H1 (cell line): ENCODE results near the gene PIK3R1. TPM values are rescaled to one million over a fixed set of nuclear protein-coding genes. Genes with fewer than 3 reads are reported as not detected.

Source experiments
- CTCF ChIA-PET: fragments of 300-600 bp; sonication (Branson Sonifier 250); formaldehyde crosslinking; loops from one replicate; lab custom pipeline; 2021; ENCODE audit not compliant: partially characterized antibody; lab: Charles Lee
- POLR2A ChIA-PET: fragments of 300-600 bp; sonication (Branson Sonifier 250); formaldehyde crosslinking; loops from one replicate; lab custom pipeline; 2021; ENCODE audit warnings: inconsistent platforms; ENCODE audit not compliant: partially characterized antibody; lab: Charles Lee
- DNase-seq, 2 experiments: peaks; one replicate each; pipeline versions ENCODE4 v3.0.0 to v3.0.0-alpha.2; 2010 to 2022; ENCODE audit warnings: low spot score in 2 of 2, low read depth in 1 of 2, mixed read lengths in 1 of 2
- FAIRE-seq: peaks from 2 replicates; lab custom pipeline; 2011; peaks lifted over from hg19 to GRCh38; lab: Jason Lieb, UNC
- H2AFZ ChIP-seq: 2 replicates; pipeline ENCODE4 v1.8.1; 2012; ENCODE audit warnings: low read length, inconsistent platforms
- H2AK5ac ChIP-seq: 2 replicates; pipeline ENCODE4 v1.6.1; 2013; ENCODE audit warnings: low read depth, low read length
- H2BK120ac ChIP-seq: replicated peaks from 2 replicates; pipeline ENCODE3; 2013; ENCODE audit warnings: low read depth, low read length, inconsistent platforms
- H2BK12ac ChIP-seq: 2 replicates; pipeline ENCODE4 v1.6.1; 2013; ENCODE audit warnings: low read depth, low read length
- H2BK15ac ChIP-seq: 2 replicates; pipeline ENCODE4 v1.6.1; 2013; ENCODE audit warnings: low read length
- H2BK20ac ChIP-seq: 2 replicates; pipeline ENCODE4 v1.6.1; 2013; ENCODE audit warnings: low read length
- H2BK5ac ChIP-seq: 2 replicates; pipeline ENCODE4 v1.6.1; 2013; ENCODE audit warnings: low read depth, low read length
- H3K14ac ChIP-seq: 2 replicates; pipeline ENCODE4 v1.6.1; 2013; ENCODE audit warnings: inconsistent platforms; ENCODE audit not compliant: insufficient read length
- H3K18ac ChIP-seq: 2 replicates; pipeline ENCODE4 v1.6.1; 2013; ENCODE audit warnings: low read length; ENCODE audit errors: extremely low read depth
- H3K23ac ChIP-seq: 2 replicates; pipeline ENCODE4 v1.6.1; 2013; ENCODE audit warnings: inconsistent platforms; ENCODE audit not compliant: insufficient read length
- H3K23me2 ChIP-seq: 2 replicates; pipeline ENCODE4 v1.6.1; 2013; ENCODE audit warnings: low read depth, low read length
- H3K27ac ChIP-seq: 2 replicates; pipeline ENCODE4 v1.6.1; 2011; ENCODE audit warnings: low read depth, low read length, inconsistent platforms
- H3K27me3 ChIP-seq, 4 experiments: replicated peaks in 1 of 4; 1 replicate in 1 of 4; 2 replicates in 3 of 4; pipeline versions ENCODE4 v1.6.1 to v1.8.1; 2011 to 2013; ENCODE audit warnings: low read length in 3 of 4, mild to moderate bottlenecking in 3 of 4, inconsistent platforms in 2 of 4, mixed read lengths in 2 of 4, moderate library complexity in 1 of 4; ENCODE audit not compliant: control insufficient read depth in 3 of 4, insufficient read depth in 3 of 4; ENCODE audit errors: extremely low read depth in 1 of 4
- H3K36me3 ChIP-seq, 4 experiments: 2 replicates each; pipeline versions ENCODE4 v1.6.1 to v1.8.1; 2011 to 2013; ENCODE audit warnings: mild to moderate bottlenecking in 4 of 4, low read length in 3 of 4, moderate library complexity in 2 of 4, control low read depth in 1 of 4, inconsistent platforms in 1 of 4; ENCODE audit not compliant: insufficient read depth in 4 of 4, control insufficient read depth in 2 of 4
- H3K4ac ChIP-seq: replicated peaks from 2 replicates; pipeline ENCODE3; 2013; ENCODE audit warnings: low read length, low read depth, mixed read lengths, inconsistent platforms; ENCODE audit not compliant: insufficient read length
- H3K4me1 ChIP-seq, 4 experiments: replicated peaks in 1 of 4; 1 replicate in 1 of 4; 2 replicates in 3 of 4; pipeline versions ENCODE4 v1.6.1 to v1.8.1; 2011 to 2013; ENCODE audit warnings: low read length in 3 of 4, inconsistent platforms in 2 of 4, mixed read lengths in 1 of 4; ENCODE audit not compliant: insufficient read depth in 4 of 4, control insufficient read depth in 3 of 4
- H3K4me2 ChIP-seq, 2 experiments: 2 replicates each; pipeline versions ENCODE4 v1.6.1 to v1.8.1; 2011 to 2013; ENCODE audit warnings: low read depth in 2 of 2, low read length in 2 of 2, control low read depth in 1 of 2, inconsistent platforms in 1 of 2, mild to moderate bottlenecking in 1 of 2; ENCODE audit not compliant: insufficient read depth in 1 of 2
- H3K4me3 ChIP-seq, 4 experiments: fragments of 200-600, 300-600 bp in 1 of 4; sonication (generic), shearing (Covaris generic), sonication (Bioruptor Twin) in 1 of 4; 2 replicates each; pipeline versions ENCODE4 v1.5.1 to v1.8.1; 2011 to 2016; ENCODE audit warnings: low read length in 4 of 4, low read depth in 3 of 4, control low read depth in 2 of 4, inconsistent platforms in 2 of 4, mild to moderate bottlenecking in 2 of 4, mixed read lengths in 1 of 4, moderate library complexity in 1 of 4; ENCODE audit not compliant: insufficient read depth in 2 of 4; ENCODE audit errors: extremely low read depth in 1 of 4
- H3K56ac ChIP-seq: replicated peaks from 2 replicates; pipeline ENCODE3; 2013; ENCODE audit warnings: low read depth, mild to moderate bottlenecking, mixed read lengths, low read length, inconsistent platforms; ENCODE audit not compliant: insufficient read length
- H3K79me1 ChIP-seq: 2 replicates; pipeline ENCODE4 v1.6.1; 2013; ENCODE audit warnings: low read depth, low read length, control low read depth
- H3K79me2 ChIP-seq, 2 experiments: 2 replicates each; pipeline versions ENCODE4 v1.6.1 to v1.8.1; 2012 to 2013; ENCODE audit warnings: low read length in 2 of 2, mild to moderate bottlenecking in 2 of 2, inconsistent platforms in 1 of 2; ENCODE audit not compliant: insufficient read depth in 2 of 2, control insufficient read depth in 1 of 2
- H3K9ac ChIP-seq, 4 experiments: replicated peaks in 1 of 4; 1 replicate in 1 of 4; 2 replicates in 3 of 4; pipeline versions ENCODE4 v1.6.1 to v1.8.1; 2011 to 2013; ENCODE audit warnings: low read depth in 3 of 4, low read length in 3 of 4, control low read depth in 2 of 4, mild to moderate bottlenecking in 2 of 4, moderate library complexity in 2 of 4, inconsistent platforms in 1 of 4; ENCODE audit errors: extremely low read depth in 1 of 4
- H3K9me3 ChIP-seq, 2 experiments: 2 replicates each; pipeline versions ENCODE4 v1.6.1 to v1.8.1; 2012 to 2013; ENCODE audit warnings: mild to moderate bottlenecking in 2 of 2, moderate library complexity in 2 of 2, control low read depth in 1 of 2, inconsistent platforms in 1 of 2, low read depth in 1 of 2, low read length in 1 of 2, mixed read lengths in 1 of 2; ENCODE audit not compliant: insufficient read depth in 2 of 2
- H4K20me1 ChIP-seq, 2 experiments: replicated peaks in 1 of 2; 2 replicates each; pipeline versions ENCODE3 to v1.8.1; 2011 to 2013; ENCODE audit warnings: inconsistent platforms in 2 of 2, low read length in 2 of 2, mild to moderate bottlenecking in 1 of 2; ENCODE audit not compliant: insufficient read depth in 2 of 2, control insufficient read depth in 1 of 2
- H4K5ac ChIP-seq: 2 replicates; pipeline ENCODE4 v1.6.1; 2013; ENCODE audit warnings: low read length, low read depth, mixed read lengths, inconsistent platforms; ENCODE audit not compliant: insufficient read length
- H4K8ac ChIP-seq: 2 replicates; pipeline ENCODE4 v1.8.0; 2013; ENCODE audit warnings: mild to moderate bottlenecking, moderate library complexity, low read length, inconsistent platforms; ENCODE audit not compliant: insufficient read depth; ENCODE audit errors: extremely low read depth
- H4K91ac ChIP-seq: replicated peaks from 2 replicates; pipeline ENCODE3; 2013; ENCODE audit warnings: low read length, mixed read lengths, inconsistent platforms; ENCODE audit not compliant: insufficient read length
- EZH2 ChIP-seq: fragments of 200-600 bp; sonication (generic); IDR thresholded peaks from 2 replicates; pipeline ENCODE4 v1.7.1; 2012; ENCODE audit warnings: low read depth, mild to moderate bottlenecking, moderate library complexity, low read length, inconsistent platforms; ENCODE audit not compliant: severe bottlenecking
- KDM5A ChIP-seq: fragments of 200-600 bp; IDR thresholded peaks from 2 replicates; pipeline ENCODE4 v1.7.1; 2012; ENCODE audit warnings: mild to moderate bottlenecking, low read length, inconsistent platforms, mixed read lengths
- NRF1 ChIP-seq: IDR thresholded peaks from 2 replicates; pipeline ENCODE4 v1.6.1; 2011; ENCODE audit warnings: mild to moderate bottlenecking, low read depth, low read length, improper control_type of control experiment
- POU5F1 ChIP-seq: IDR thresholded peaks from 2 replicates; pipeline ENCODE4 v1.6.1; 2011; ENCODE audit warnings: low read depth, mild to moderate bottlenecking, low read length, moderate library complexity
- SIRT6 ChIP-seq: IDR thresholded peaks from one replicate; pipeline ENCODE4 v1.7.1; 2012; ENCODE audit warnings: low read length, inconsistent platforms
- ZNF274 ChIP-seq: IDR thresholded peaks from 2 replicates; pipeline ENCODE4 v1.7.0; 2012; ENCODE audit warnings: low read length, borderline replicate concordance; ENCODE audit errors: extremely low read depth
- polyA plus RNA-seq, 7 experiments: library from polyadenylated mRNA; depleted of rRNA in 3 of 7; stranded (reverse) in 5 of 7; unstranded in 2 of 7; fragments of >200 nt in 5 of 7; fragments of 200-250 nt in 2 of 7; gene quantifications; 1 replicate in 5 of 7; 2 replicates in 1 of 7; 4 replicates in 1 of 7; pipeline versions ENCODE4 v1.2.1 to v1.2.3, GENCODE V29; 2011 to 2013; ENCODE audit warnings: missing spikeins in 2 of 7, mixed read lengths in 2 of 7
- total RNA-seq: library from RNA; stranded (reverse); fragmentation: NEBNext Ultra II Directional; extraction: Animal tissue kit (Norgen Biotek cat#: 25700); gene quantifications from 2 replicates; pipeline ENCODE4 v1.2.1, GENCODE V29; 2021

PIK3R1 gene
- total and polyA plus RNA-seq, 2 of the 8 experiments (the other 6 are each of a cell fraction or from before 2014, with no cell fraction given), result 2.3 to 13.7 TPM

- Histone ChIP-seq H4K91ac (no peak overlapping the region), H2BK12ac (no peak overlapping the region), H3K23me2 (no peaks in the 10 kb centered on the region), H3K23ac (no peak overlapping the region), H3K9ac (no peak overlapping the region), H3K56ac (no peak overlapping the region), H2BK20ac (no peak overlapping the region), H4K5ac (no peak overlapping the region), H2AFZ (no peak overlapping the region), H3K79me2 (peaks cover 0 to 8% of the 10 kb centered on the region in 2 experiments; a peak in 2 of 4 replicates), H3K27ac (no peak overlapping the region), H3K36me3 (peaks cover 0 to 7% (median 0%) of the 10 kb centered on the region in 4 experiments; a peak in 1 of 8 replicates), H2AK5ac (no peak overlapping the region), H3K18ac (no peak overlapping the region), H3K4me3 (no peak overlapping the region), H3K9me3 (no peaks in the 10 kb centered on the region; a peak in 1 of 4 replicates), H4K8ac (no peak overlapping the region), H3K14ac (no peak overlapping the region), H3K79me1 (peaks cover 5% of the 10 kb centered on the region; the same call in 1 of the 2 replicates), H3K4me1 (no peaks in the 10 kb centered on the region), H2BK15ac (no peak overlapping the region), H3K27me3 (no peaks in the 10 kb centered on the region; a peak in 1 of 7 replicates), H4K20me1 (peaks cover 0 to 2% of the 10 kb centered on the region in 2 experiments), H3K4me2 (no peak overlapping the region), H2BK120ac (no peak overlapping the region), H3K4ac (no peak overlapping the region), H2BK5ac (no peak overlapping the region)
- no peak for TF ChIP-seq NRF1
- no peak for TF ChIP-seq SIRT6
- no peak for TF ChIP-seq ZNF274
- TF ChIP-seq KDM5A, result no peak
- TF ChIP-seq POU5F1, result no peak
- no peak for TF ChIP-seq EZH2
- ChIA-PET POLR2A (no interaction called here), CTCF (no interaction called here)
- FAIRE-seq, result no peak
- DNase-seq, result no peak
Observed at GRCh38 chr5:68223904-68224303, 8.3 kb downstream of the PIK3R1 start.
